NCI-H345 (cell line): ENCODE data around the gene PRCP.

Experiments
- DNase-seq: peaks from one replicate; lab custom pipeline; 2025; lab: John Stamatoyannopoulos, UW

Gene PRCP

GRCh38 chr11:82830746-82831145, 69.5 kb downstream of the PRCP start:
- DNase-seq = no peak

GRCh38 chr11:82829101-82829500, 71.1 kb downstream of the PRCP start:
- no peak for DNase-seq

GRCh38 chr11:82828472-82828871, 71.8 kb downstream of the PRCP start:
- no peak for DNase-seq

- DNase-seq = no peak
Observed at GRCh38 chr11:82826526-82826925, 73.7 kb downstream of the PRCP start.

GRCh38 chr11:82823647-82824619, 76.3 kb downstream of the PRCP start:
- no peak for DNase-seq

GRCh38 chr11:82818409-82819043, 81.7 kb downstream of the PRCP start:
- DNase-seq = no peak

GRCh38 chr11:82815406-82815805, 84.8 kb downstream of the PRCP start:
- DNase-seq = no peak

GRCh38 chr11:82814379-82814778, 85.9 kb downstream of the PRCP start:
- no peak for DNase-seq

DNA sequence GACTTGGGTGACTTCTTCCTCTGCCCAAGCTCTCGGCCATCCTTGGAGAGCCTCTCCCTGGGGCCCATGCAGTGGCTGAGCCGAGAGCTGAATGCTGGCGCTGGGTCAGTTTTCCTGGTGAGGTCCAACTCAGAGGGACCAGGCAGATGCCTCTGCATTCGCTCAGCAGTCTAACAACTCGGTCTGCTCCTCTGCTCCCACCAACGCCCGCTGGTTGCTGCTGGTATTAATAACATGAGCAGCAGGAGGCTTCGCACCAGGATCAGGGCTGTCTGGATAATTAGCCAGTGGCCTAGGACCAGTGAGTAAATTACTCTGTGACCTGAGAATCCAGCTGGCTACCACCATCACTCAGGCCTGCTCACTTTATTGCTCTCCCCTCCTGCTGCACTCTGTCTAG, 88.9 kb downstream of the PRCP start:
- DNase-seq = no peak

DNA sequence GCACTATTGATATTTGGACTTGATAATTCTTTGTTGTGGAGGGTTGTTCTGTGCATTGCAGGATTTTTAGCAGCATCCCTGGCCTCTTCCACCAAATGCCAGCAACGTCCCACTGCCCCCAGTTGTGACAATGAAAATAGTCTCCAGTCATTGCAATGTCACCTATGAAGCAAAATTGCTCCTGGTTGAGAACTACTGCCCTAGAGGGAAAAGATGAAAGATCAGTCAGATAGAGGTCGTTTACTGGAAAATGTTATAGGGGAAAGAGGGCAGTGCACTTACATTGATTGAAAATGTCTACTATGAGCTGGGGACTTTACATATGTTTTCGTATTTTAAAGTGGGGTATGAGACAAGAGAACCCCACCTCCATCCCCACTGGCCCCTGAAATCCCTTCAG, 89.5 kb downstream of the PRCP start:
- no peak for DNase-seq

DNA sequence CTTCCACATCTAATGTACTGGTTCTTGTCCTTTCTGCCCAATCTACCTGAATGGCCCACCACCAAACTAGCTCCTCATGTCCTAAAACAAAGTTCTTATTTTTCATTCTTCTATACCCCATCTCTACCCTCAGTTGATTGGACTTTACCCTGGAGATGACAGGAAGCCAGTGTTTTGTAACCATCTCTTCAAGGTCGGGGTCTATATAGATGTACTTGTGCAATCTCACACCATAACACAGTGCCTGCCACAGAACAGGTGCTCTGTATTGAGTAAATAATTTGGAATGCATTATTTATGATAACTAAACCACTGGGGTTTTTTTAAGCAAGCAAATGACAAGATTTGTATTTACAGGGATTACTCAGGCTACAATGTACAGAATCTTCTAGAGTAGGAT, 89.9 kb downstream of the PRCP start:
- DNase-seq = no peak

DNA sequence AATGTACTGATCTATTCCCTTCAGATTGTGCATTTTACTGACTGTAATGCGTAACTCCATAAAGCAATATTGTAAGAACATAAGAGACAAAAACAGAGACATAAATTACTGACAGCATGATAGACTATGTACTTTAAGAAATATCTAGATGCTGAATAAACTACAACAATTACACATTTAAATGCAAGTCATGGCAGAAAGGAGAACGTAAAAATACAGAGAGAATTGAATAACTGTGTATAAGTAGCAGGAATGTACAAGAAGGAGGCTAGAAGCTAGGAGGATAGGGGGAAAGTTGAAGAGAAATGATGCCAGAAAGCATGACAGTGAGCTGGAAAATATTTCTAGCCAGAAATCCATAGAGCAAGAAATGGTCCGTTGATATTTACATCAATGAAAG, 92.6 kb downstream of the PRCP start:
- DNase-seq = no peak

- DNase-seq = no peak
Observed at GRCh38 chr11:82802710-82803109, 97.5 kb downstream of the PRCP start.

DNA sequence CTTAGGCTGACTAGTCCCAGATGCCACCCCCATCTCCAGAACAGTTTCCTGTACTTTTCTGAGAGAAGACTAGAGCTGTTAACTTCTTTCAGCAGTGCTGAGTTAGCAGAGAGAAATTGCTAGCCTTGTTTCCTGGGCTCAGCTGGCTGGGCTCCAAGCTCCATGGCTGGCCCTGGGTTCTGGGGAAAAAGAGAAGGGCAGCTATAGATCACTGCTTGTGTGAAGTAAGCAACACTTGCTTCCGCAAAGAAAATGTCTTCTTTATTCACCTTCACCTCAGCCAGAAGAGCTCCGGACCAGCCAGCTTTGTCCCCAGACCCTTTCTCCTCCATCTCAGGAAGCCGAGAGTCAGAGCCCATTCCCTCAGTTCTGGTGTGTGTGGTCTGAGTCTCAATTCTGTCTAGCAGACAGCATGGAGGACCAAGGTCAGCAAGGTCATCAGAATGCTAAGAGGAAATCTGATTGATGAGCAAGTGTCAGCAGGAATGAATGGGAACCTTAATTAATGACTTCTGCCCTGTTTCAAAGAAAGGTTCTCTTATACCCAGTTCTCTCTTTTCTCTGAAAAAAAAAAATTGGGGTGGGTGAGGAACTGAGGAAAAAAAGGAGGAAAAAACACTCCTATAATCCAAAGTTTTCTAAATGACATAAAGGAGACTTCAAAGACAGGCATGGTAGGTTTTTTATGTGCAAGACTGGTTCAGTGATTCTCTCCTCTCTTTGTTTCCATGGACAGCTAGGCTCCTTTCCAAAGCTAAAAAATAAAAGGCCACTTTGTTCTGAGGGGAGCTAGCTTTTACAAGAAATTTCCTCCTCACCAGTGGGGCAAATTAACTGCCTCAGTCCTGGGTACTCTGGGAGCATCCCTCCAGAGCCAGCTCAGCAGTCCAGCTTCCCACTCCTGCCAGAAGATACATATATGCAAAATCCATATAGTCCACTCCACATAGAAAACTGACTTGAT, 103.0 kb downstream of the PRCP start:
- no peak for DNase-seq

DNA sequence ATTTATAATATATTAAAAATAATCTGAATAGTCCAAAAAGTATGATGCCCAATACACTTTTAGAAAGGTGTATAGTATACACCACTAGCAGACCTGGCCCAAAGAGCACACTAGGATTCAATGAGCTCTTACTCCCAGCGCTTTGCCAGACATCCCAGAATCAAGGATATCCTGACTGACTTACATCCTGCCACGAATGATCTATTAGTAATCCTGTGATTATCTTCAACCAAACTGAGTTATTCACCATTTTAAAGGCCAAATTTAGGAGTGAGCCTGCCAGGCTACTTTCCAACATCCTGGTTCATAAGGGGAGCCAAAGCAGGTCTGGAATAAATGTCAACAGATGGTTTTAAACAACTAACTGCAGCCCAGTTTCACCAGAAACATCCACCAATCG, 105.7 kb downstream of the PRCP start:
- DNase-seq = no peak

GRCh38 chr11:82792822-82793569, 107.2 kb downstream of the PRCP start:
- DNase-seq = no peak

DNA sequence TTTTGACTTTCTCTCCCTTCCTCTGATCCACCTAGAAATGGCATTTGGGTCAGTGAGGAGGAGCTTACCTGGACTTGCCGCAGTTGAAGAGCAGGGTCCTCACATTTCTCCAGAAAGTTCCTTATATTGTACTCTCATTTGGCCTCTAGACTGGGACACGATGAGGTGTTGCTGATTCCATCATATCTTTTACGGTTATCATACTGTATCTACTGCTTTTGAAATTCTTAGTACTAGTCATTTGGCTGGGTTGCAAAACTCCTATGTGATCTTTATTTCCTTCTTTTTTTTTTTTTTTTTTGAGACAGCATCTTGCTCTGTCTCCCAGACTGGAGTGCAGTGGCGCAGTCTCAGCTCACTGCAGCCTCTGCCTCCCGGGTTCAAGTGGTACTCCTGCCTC, 107.9 kb downstream of the PRCP start:
- DNase-seq = no peak

DNA sequence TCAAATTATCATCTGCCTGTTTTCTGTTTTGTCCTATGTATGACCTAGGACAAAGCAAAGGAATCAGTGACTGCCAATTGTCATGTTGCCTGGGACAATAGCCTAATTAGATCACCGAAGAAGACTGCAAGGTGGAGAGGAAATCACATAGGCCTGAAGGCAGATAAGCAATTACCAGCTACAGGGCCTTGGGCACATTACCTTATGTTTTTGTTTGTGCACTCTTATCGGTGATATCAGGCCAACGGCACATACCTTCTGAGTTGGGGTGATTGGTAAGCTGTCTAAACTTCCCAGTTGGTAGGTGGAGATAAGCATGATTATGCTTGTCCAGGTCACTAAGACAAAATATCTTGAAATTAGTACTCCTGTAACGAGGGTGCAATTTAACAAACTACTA, 108.5 kb downstream of the PRCP start:
- DNase-seq = no peak

- no peak for DNase-seq
Observed at GRCh38 chr11:82790723-82791484, 109.3 kb downstream of the PRCP start.

- DNase-seq = no peak
Observed at GRCh38 chr11:82787981-82788380, 112.2 kb downstream of the PRCP start.

- no peak for DNase-seq
Observed at GRCh38 chr11:82786836-82787235, 113.4 kb downstream of the PRCP start.
